Measurements from ENCODE around the gene TDRD1.

Gene TDRD1

DNA sequence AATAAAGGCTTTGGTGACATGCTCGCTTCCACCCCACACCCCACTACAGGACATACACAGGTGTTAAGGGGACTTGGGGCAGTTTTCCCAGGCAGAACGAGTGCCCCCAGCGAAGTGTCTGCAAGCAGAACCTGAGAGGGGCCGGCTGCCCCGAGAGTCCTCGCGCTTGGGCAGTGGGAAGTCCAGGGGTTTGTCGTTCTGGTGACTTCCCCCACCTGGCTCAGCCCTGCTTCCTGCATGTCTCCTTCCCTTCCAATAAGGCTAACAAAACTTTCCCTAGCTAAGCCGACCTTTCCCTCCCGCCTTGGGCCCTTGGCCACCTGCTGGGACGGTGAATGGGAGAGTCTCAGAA lies 60.8 kb downstream of the TDRD1 start:
- FAIRE-seq: no peak
- no peak for TF ChIP-seq TAF1 (IDR thresholded peaks at IDR 0.05; ENCODE audit: borderline replicate concordance, low read depth, low read length)
- no peak for TF ChIP-seq POLR2AphosphoS5 (IDR thresholded peaks at IDR 0.05; ENCODE audit: low read depth, low read length)
- TF ChIP-seq POLR2A (IDR thresholded peaks at IDR 0.05; ENCODE audit: low read depth, low read length): no peak

DNA sequence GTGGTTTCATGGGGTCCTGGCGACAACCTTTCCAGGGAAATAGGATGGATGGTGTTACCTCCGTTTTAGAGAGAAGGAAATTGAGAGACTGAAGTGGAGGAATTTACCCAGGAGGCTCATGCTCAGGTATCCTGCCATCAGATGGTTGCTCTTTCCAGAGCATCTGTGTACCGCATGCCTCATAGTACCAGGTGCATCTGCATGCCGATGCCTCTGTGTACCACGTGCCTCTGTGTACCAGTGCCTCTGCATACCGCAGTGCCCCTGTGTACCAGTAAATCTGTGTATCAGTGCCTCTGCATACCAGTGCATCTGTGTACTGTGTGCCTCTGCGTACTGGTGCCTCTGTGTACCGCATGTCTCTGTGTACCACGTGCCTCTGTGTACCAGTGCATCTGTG lies 63.1 kb downstream of the TDRD1 start:
- FAIRE-seq (no peak), DNase-seq (ENCODE audit: insufficient read length) (no peak)
- no peak for TF ChIP-seq POLR2A (IDR thresholded peaks at IDR 0.05; ENCODE audit: low read depth, low read length)

More for the DNA sequence above, 60.8 kb downstream of the TDRD1 start:
- no peak for DNase-seq (ENCODE audit: insufficient read length)

GRCh38 chr10:114243661-114244060 lies 64.5 kb downstream of the TDRD1 start:
- FAIRE-seq (no peak), DNase-seq (ENCODE audit: insufficient read length) (no peak)
- TF ChIP-seq POLR2A (IDR thresholded peaks at IDR 0.05; ENCODE audit: low read depth, low read length): no peak
- TF ChIP-seq POLR2AphosphoS5 (IDR thresholded peaks at IDR 0.05; ENCODE audit: low read depth, low read length): no peak
- no peak for TF ChIP-seq TAF1 (IDR thresholded peaks at IDR 0.05; ENCODE audit: borderline replicate concordance, low read depth, low read length)

- FAIRE-seq (no peak), DNase-seq (ENCODE audit: insufficient read length) (no peak)
- TF ChIP-seq POLR2A (IDR thresholded peaks at IDR 0.05; ENCODE audit: low read depth, low read length): no peak
- no peak for TF ChIP-seq TAF1 (IDR thresholded peaks at IDR 0.05; ENCODE audit: borderline replicate concordance, low read depth, low read length)
- no peak for TF ChIP-seq POLR2AphosphoS5 (IDR thresholded peaks at IDR 0.05; ENCODE audit: low read depth, low read length)
Observed at GRCh38 chr10:114244126-114244525, 65.0 kb downstream of the TDRD1 start.

DNA sequence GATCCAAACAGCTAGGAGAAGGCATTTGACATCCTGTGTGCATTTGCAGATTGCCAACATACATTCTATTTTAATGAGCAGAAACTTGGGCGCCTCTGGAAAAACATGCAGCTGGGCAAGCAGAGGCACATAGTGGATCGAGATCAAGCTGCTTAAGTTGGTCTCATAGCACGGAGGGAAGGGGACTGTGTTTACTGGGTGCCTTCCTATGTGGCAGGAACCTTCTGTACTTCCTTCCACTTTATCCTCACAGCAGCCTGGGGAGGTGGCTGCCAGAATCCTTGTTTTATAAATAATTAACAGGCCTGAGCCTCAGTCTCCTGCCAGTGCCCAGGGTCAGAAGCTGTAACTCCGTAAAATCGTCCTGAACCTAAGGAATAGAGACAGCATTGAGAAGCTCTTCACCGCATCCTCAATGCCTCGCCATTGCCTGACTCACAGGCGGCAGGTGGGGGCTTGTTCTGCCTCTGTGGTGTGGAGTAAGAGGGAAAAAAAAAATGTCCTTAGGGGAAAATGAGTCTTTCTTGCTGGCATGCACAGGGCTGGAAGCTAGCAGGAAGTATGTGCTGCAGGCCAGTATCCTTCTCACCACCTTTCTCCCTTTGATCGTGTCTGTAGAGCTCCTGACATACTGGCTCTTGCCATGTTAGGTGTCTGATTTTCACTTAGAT lies 66.1 kb downstream of the TDRD1 start:
- FAIRE-seq: no peak
- TF ChIP-seq POLR2AphosphoS5 (IDR thresholded peaks at IDR 0.05; ENCODE audit: low read depth, low read length): no peak
- TF ChIP-seq TAF1 (IDR thresholded peaks at IDR 0.05; ENCODE audit: borderline replicate concordance, low read depth, low read length): no peak
- TF ChIP-seq POLR2A (IDR thresholded peaks at IDR 0.05; ENCODE audit: low read depth, low read length): no peak

GRCh38 chr10:114246679-114247305 lies 67.6 kb downstream of the TDRD1 start:
- TF ChIP-seq TAF1 (IDR thresholded peaks at IDR 0.05; ENCODE audit: borderline replicate concordance, low read depth, low read length) (no peak), POLR2AphosphoS5 (IDR thresholded peaks at IDR 0.05; ENCODE audit: low read depth, low read length) (no peak), POLR2A (IDR thresholded peaks at IDR 0.05; ENCODE audit: low read depth, low read length) (no peak)
- no peak for DNase-seq (ENCODE audit: insufficient read length)
- no peak for FAIRE-seq

More for the DNA sequence above, 66.1 kb downstream of the TDRD1 start:
- no peak for DNase-seq (ENCODE audit: insufficient read length)

GRCh38 chr10:114250236-114250635 lies 71.1 kb downstream of the TDRD1 start:
- FAIRE-seq: no peak
- no peak for DNase-seq (ENCODE audit: insufficient read length)
- no peak for TF ChIP-seq POLR2AphosphoS5 (IDR thresholded peaks at IDR 0.05; ENCODE audit: low read depth, low read length)
- no peak for TF ChIP-seq POLR2A (IDR thresholded peaks at IDR 0.05; ENCODE audit: low read depth, low read length)
- TF ChIP-seq TAF1 (IDR thresholded peaks at IDR 0.05; ENCODE audit: borderline replicate concordance, low read depth, low read length): no peak

- no peak for TF ChIP-seq POLR2A (IDR thresholded peaks at IDR 0.05; ENCODE audit: low read depth, low read length)
- TF ChIP-seq TAF1 (IDR thresholded peaks at IDR 0.05; ENCODE audit: borderline replicate concordance, low read depth, low read length): no peak
- TF ChIP-seq POLR2AphosphoS5 (IDR thresholded peaks at IDR 0.05; ENCODE audit: low read depth, low read length): no peak
- FAIRE-seq (no peak), DNase-seq (ENCODE audit: insufficient read length) (no peak)
Observed at GRCh38 chr10:114250716-114251115, 71.6 kb downstream of the TDRD1 start.

GRCh38 chr10:114252092-114252491 lies 72.9 kb downstream of the TDRD1 start:
- FAIRE-seq: no peak
- no peak for DNase-seq (ENCODE audit: insufficient read length)
- no peak for TF ChIP-seq POLR2A (IDR thresholded peaks at IDR 0.05; ENCODE audit: low read depth, low read length)
- TF ChIP-seq TAF1 (IDR thresholded peaks at IDR 0.05; ENCODE audit: borderline replicate concordance, low read depth, low read length): no peak
- no peak for TF ChIP-seq POLR2AphosphoS5 (IDR thresholded peaks at IDR 0.05; ENCODE audit: low read depth, low read length)

DNA sequence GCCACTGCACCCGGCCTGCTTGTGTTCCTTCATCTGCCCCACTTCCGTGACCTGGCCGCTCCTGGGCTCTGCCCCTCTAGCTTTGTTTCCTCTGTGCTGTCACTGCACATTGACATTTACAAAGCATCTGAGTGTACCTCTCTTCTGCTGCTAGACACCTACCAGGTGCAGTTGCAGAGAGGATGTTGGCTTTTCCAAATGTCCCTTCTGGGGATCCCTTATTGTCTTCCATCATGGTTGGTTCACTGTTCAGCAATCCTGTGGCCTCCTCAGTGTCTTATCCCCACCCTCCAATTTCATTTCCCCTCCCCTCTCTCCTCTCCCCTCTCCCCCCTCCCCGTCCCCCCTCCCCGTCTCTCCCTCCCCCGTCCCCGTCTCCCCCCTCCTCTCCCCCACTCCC lies 73.7 kb downstream of the TDRD1 start:
- no peak for FAIRE-seq

GRCh38 chr10:114255227-114255626 lies 76.1 kb downstream of the TDRD1 start:
- no peak for FAIRE-seq
- no peak for DNase-seq (ENCODE audit: insufficient read length)

More for the DNA sequence above, 73.7 kb downstream of the TDRD1 start:
- no peak for TF ChIP-seq POLR2A (IDR thresholded peaks at IDR 0.05; ENCODE audit: low read depth, low read length)
- TF ChIP-seq POLR2AphosphoS5 (IDR thresholded peaks at IDR 0.05; ENCODE audit: low read depth, low read length): no peak
- TF ChIP-seq TAF1 (IDR thresholded peaks at IDR 0.05; ENCODE audit: borderline replicate concordance, low read depth, low read length): no peak
- DNase-seq (ENCODE audit: insufficient read length): no peak

More at GRCh38 chr10:114255227-114255626, 76.1 kb downstream of the TDRD1 start:
- TF ChIP-seq POLR2AphosphoS5 (IDR thresholded peaks at IDR 0.05; ENCODE audit: low read depth, low read length): no peak
- no peak for TF ChIP-seq POLR2A (IDR thresholded peaks at IDR 0.05; ENCODE audit: low read depth, low read length)
- TF ChIP-seq TAF1 (IDR thresholded peaks at IDR 0.05; ENCODE audit: borderline replicate concordance, low read depth, low read length): no peak
